Liver (tissue), 9 donors: Measurements from ENCODE around the gene WWC1. TPM values are rescaled to one million over a fixed set of nuclear protein-coding genes. Genes with fewer than 3 reads are reported as not detected.

Experiments used
- DNase-seq: peaks from one replicate; pipeline ENCODE4 v3.0.0-alpha.2; 2017; ENCODE audit warnings: low spot score
- H3K27ac ChIP-seq, 2 donors: one replicate each; pipeline ENCODE4 v1.7.0; 2013; ENCODE audit warnings: inconsistent platforms in 2 of 2, low read length in 2 of 2, control low read depth in 1 of 2, low read depth in 1 of 2, mild to moderate bottlenecking in 1 of 2
- H3K27me3 ChIP-seq, 4 donors: one replicate each; pipeline versions ENCODE4 v1.6.1 to v1.7.0; 2013; ENCODE audit warnings: low read length in 3 of 4, inconsistent platforms in 1 of 4, mild to moderate bottlenecking in 1 of 4, moderate library complexity in 1 of 4; ENCODE audit not compliant: control insufficient read depth in 4 of 4, insufficient read depth in 4 of 4
- H3K36me3 ChIP-seq, 4 donors: one replicate each; pipeline versions ENCODE4 v1.6.1 to v1.7.0; 2013; ENCODE audit warnings: low read length in 3 of 4, mild to moderate bottlenecking in 3 of 4, low read depth in 1 of 4, moderate library complexity in 1 of 4; ENCODE audit not compliant: control insufficient read depth in 4 of 4, insufficient read depth in 3 of 4
- H3K4me1 ChIP-seq, 4 donors: one replicate each; pipeline versions ENCODE4 v1.6.1 to v1.7.0; 2013; ENCODE audit warnings: low read length in 3 of 4, mild to moderate bottlenecking in 3 of 4, moderate library complexity in 1 of 4; ENCODE audit not compliant: control insufficient read depth in 4 of 4, insufficient read depth in 4 of 4
- H3K4me3 ChIP-seq, 3 donors: one replicate each; pipeline versions ENCODE4 v1.6.1 to v1.7.0; 2013; ENCODE audit warnings: low read length in 3 of 3, control low read depth in 1 of 3, low read depth in 1 of 3, mild to moderate bottlenecking in 1 of 3
- H3K9ac ChIP-seq, 2 donors: one replicate each; pipeline ENCODE4 v1.7.0; 2013; ENCODE audit warnings: low read length in 2 of 2, mild to moderate bottlenecking in 2 of 2, moderate library complexity in 2 of 2, control low read depth in 1 of 2, low read depth in 1 of 2
- H3K9me3 ChIP-seq, 4 donors: one replicate each; pipeline versions ENCODE4 v1.6.1 to v1.7.0; 2013; ENCODE audit warnings: low read length in 3 of 4; ENCODE audit not compliant: control insufficient read depth in 4 of 4
- FOXA1 ChIP-seq: IDR thresholded peaks from 2 replicates; pipeline ENCODE4 v1.6.1; 2016; ENCODE audit warnings: antibody characterized with exemption
- FOXA2 ChIP-seq: IDR thresholded peaks from 2 replicates; pipeline ENCODE4 v1.6.1; 2016; ENCODE audit warnings: antibody characterized with exemption
- GABPA ChIP-seq, 2 donors: IDR thresholded peaks in 1 of 2; conservative IDR thresholded peaks in 1 of 2; 2 replicates each; pipeline ENCODE4 v1.6.1; 2016; ENCODE audit warnings: antibody characterized with exemption in 2 of 2, mild to moderate bottlenecking in 1 of 2, moderate library complexity in 1 of 2
- HNF4A ChIP-seq, 2 donors: conservative IDR thresholded peaks; 2 replicates each; pipeline ENCODE4 v1.6.1; 2016; ENCODE audit warnings: antibody characterized with exemption in 2 of 2, mild to moderate bottlenecking in 2 of 2
- HNF4G ChIP-seq: IDR thresholded peaks from 2 replicates; pipeline ENCODE4 v1.6.1; 2016; ENCODE audit warnings: antibody characterized with exemption
- JUND ChIP-seq, 2 donors: IDR thresholded peaks; 2 replicates each; pipeline ENCODE4 v1.6.1; 2016; ENCODE audit warnings: antibody characterized with exemption in 2 of 2
- NR2F2 ChIP-seq: IDR thresholded peaks from 2 replicates; pipeline ENCODE4 v1.6.1; 2016; ENCODE audit warnings: antibody characterized with exemption
- RAD21 ChIP-seq, 2 donors: IDR thresholded peaks; 2 replicates each; pipeline ENCODE4 v1.6.1; 2016; ENCODE audit warnings: antibody characterized with exemption in 2 of 2, mild to moderate bottlenecking in 2 of 2
- RXRA ChIP-seq, 2 donors: IDR thresholded peaks; 2 replicates each; pipeline ENCODE4 v1.6.1; 2017 to 2018; ENCODE audit warnings: antibody characterized with exemption in 2 of 2, mild to moderate bottlenecking in 1 of 2
- SP1 ChIP-seq: IDR thresholded peaks from 2 replicates; pipeline ENCODE4 v1.6.1; 2018; ENCODE audit warnings: antibody characterized with exemption, mild to moderate bottlenecking
- TAF1 ChIP-seq: conservative IDR thresholded peaks from 2 replicates; pipeline ENCODE4 v1.6.1; 2016; ENCODE audit warnings: antibody characterized with exemption, mild to moderate bottlenecking
- YY1 ChIP-seq: IDR thresholded peaks from 2 replicates; pipeline ENCODE4 v1.6.1; 2016; ENCODE audit warnings: antibody characterized with exemption, mild to moderate bottlenecking
- WGBS: extraction: QIAGEN DNeasy Blood & Tissue Kit; methylation state at CpG from one replicate; pipeline ENCODE4 v1.1.7; 2013; 5-methylcytosine and 5-hydroxymethylcytosine counted together
- polyA plus RNA-seq, 2 donors: library from polyadenylated mRNA; stranded (reverse) in 1 of 2; unstranded in 1 of 2; fragments of 200-250 nt in 1 of 2; fragments of >200 nt in 1 of 2; fragmentation: Nextera tagmentation in 1 of 2; extraction: Ambion mirVana in 1 of 2; gene quantifications; one replicate each; pipeline versions ENCODE4 v1.2.1 to v1.2.3, GENCODE V29; 2013 to 2015
- total RNA-seq, 2 donors: library from RNA; depleted of rRNA; stranded (reverse); fragments of >200 nt; gene quantifications; one replicate each; pipeline ENCODE4 v1.2.3, GENCODE V29; 2014
- TF ChIP-seq, protein P1 (sequence below): IDR thresholded peaks from 2 replicates; pipeline ENCODE4 v1.6.1; 2016; ENCODE audit warnings: antibody characterized with exemption
- TF ChIP-seq, protein P2 (sequence below): fragments of 150-350 bp; IDR thresholded peaks from 2 replicates; pipeline ENCODE4 v1.5.1; 2017; ENCODE audit warnings: improper control_type of control experiment, low read depth, low read length; ENCODE audit not compliant: missing input control
- TF ChIP-seq, protein P3 (sequence below): IDR thresholded peaks from 2 replicates; pipeline ENCODE4 v1.6.1; 2016; ENCODE audit warnings: antibody characterized with exemption
- TF ChIP-seq, protein P4 (sequence below): IDR thresholded peaks from 2 replicates; pipeline ENCODE4 v1.6.1; 2016; ENCODE audit warnings: antibody characterized with exemption, mild to moderate bottlenecking
- TF ChIP-seq, protein P5 (sequence below): IDR thresholded peaks from 2 replicates; pipeline ENCODE4 v1.6.1; 2016; ENCODE audit warnings: antibody characterized with exemption
- donor health status: healthy.
- donor health status: healthy.
- donor health status: healthy.
- donor health status: healthy.
- donor health status: healthy.

WWC1 gene
- total and polyA plus RNA-seq, 4 donors = 5.9 to 25.1 (median 14.8) TPM

DNA sequence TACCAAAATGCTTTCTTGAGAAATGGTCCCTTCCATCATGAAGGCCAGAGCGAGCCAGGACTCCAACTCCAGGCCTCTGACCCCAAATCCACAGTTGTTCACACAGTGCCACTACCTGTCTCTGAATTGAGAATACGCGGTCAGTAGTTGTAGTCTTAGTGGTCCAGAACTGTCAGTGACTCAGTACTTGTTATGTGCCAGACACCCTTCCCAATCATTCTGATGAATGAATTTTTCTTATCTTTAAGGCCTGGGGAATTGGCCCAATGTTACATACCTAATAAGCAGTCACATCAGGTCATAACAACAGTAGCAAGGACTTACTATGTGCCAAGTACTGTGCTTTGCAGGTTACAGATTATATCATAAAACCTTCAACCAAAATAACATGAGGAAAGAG, 122.2 kb downstream of the WWC1 start:
- H3K27me3 ChIP-seq = no peaks in the 10 kb centered on the region
- H3K9me3 ChIP-seq = no peaks in the 10 kb centered on the region
- H3K4me1 ChIP-seq = no peaks in the 10 kb centered on the region
- H3K4me3 ChIP-seq = no peak overlapping the region
- DNase-seq = no peak
- peaks cover 6 to 82% (median 31%) of the 10 kb centered on the region in 4 donors for H3K36me3 ChIP-seq
- TF ChIP-seq, protein P1, sequence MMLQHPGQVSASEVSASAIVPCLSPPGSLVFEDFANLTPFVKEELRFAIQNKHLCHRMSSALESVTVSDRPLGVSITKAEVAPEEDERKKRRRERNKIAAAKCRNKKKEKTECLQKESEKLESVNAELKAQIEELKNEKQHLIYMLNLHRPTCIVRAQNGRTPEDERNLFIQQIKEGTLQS = no peak
- no peak for TF ChIP-seq FOXA2
- TF ChIP-seq, protein P2, sequence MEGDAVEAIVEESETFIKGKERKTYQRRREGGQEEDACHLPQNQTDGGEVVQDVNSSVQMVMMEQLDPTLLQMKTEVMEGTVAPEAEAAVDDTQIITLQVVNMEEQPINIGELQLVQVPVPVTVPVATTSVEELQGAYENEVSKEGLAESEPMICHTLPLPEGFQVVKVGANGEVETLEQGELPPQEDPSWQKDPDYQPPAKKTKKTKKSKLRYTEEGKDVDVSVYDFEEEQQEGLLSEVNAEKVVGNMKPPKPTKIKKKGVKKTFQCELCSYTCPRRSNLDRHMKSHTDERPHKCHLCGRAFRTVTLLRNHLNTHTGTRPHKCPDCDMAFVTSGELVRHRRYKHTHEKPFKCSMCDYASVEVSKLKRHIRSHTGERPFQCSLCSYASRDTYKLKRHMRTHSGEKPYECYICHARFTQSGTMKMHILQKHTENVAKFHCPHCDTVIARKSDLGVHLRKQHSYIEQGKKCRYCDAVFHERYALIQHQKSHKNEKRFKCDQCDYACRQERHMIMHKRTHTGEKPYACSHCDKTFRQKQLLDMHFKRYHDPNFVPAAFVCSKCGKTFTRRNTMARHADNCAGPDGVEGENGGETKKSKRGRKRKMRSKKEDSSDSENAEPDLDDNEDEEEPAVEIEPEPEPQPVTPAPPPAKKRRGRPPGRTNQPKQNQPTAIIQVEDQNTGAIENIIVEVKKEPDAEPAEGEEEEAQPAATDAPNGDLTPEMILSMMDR = no peak
- no peak for TF ChIP-seq JUND (IDR thresholded peaks at IDR 0.05)
- TF ChIP-seq FOXA1 = no peak
- no peak for TF ChIP-seq GABPA (IDR thresholded peaks at IDR 0.05 in 1 of 2, conservative IDR thresholded peaks at IDR 0.05 in 1 of 2)
- TF ChIP-seq, protein P3, sequence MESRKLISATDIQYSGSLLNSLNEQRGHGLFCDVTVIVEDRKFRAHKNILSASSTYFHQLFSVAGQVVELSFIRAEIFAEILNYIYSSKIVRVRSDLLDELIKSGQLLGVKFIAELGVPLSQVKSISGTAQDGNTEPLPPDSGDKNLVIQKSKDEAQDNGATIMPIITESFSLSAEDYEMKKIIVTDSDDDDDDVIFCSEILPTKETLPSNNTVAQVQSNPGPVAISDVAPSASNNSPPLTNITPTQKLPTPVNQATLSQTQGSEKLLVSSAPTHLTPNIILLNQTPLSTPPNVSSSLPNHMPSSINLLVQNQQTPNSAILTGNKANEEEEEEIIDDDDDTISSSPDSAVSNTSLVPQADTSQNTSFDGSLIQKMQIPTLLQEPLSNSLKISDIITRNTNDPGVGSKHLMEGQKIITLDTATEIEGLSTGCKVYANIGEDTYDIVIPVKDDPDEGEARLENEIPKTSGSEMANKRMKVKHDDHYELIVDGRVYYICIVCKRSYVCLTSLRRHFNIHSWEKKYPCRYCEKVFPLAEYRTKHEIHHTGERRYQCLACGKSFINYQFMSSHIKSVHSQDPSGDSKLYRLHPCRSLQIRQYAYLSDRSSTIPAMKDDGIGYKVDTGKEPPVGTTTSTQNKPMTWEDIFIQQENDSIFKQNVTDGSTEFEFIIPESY = no peak
- no peak for TF ChIP-seq NR2F2
- TF ChIP-seq, protein P4, sequence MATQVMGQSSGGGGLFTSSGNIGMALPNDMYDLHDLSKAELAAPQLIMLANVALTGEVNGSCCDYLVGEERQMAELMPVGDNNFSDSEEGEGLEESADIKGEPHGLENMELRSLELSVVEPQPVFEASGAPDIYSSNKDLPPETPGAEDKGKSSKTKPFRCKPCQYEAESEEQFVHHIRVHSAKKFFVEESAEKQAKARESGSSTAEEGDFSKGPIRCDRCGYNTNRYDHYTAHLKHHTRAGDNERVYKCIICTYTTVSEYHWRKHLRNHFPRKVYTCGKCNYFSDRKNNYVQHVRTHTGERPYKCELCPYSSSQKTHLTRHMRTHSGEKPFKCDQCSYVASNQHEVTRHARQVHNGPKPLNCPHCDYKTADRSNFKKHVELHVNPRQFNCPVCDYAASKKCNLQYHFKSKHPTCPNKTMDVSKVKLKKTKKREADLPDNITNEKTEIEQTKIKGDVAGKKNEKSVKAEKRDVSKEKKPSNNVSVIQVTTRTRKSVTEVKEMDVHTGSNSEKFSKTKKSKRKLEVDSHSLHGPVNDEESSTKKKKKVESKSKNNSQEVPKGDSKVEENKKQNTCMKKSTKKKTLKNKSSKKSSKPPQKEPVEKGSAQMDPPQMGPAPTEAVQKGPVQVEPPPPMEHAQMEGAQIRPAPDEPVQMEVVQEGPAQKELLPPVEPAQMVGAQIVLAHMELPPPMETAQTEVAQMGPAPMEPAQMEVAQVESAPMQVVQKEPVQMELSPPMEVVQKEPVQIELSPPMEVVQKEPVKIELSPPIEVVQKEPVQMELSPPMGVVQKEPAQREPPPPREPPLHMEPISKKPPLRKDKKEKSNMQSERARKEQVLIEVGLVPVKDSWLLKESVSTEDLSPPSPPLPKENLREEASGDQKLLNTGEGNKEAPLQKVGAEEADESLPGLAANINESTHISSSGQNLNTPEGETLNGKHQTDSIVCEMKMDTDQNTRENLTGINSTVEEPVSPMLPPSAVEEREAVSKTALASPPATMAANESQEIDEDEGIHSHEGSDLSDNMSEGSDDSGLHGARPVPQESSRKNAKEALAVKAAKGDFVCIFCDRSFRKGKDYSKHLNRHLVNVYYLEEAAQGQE = no peak
- no peak for TF ChIP-seq RAD21 (IDR thresholded peaks at IDR 0.05)
- TF ChIP-seq HNF4A (conservative IDR thresholded peaks at IDR 0.05) = no peak
- TF ChIP-seq SP1 = no peak
- no peak for TF ChIP-seq YY1
- no peak for TF ChIP-seq TAF1
- no peak for TF ChIP-seq RXRA (IDR thresholded peaks at IDR 0.05)
- TF ChIP-seq, protein P5, sequence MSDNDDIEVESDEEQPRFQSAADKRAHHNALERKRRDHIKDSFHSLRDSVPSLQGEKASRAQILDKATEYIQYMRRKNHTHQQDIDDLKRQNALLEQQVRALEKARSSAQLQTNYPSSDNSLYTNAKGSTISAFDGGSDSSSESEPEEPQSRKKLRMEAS = no peak
- no peak overlapping the region for H3K27ac ChIP-seq
- WGBS = 98% methylated on average over 3 of the region's 3 CpGs
- H3K9ac ChIP-seq = no peak overlapping the region

DNA sequence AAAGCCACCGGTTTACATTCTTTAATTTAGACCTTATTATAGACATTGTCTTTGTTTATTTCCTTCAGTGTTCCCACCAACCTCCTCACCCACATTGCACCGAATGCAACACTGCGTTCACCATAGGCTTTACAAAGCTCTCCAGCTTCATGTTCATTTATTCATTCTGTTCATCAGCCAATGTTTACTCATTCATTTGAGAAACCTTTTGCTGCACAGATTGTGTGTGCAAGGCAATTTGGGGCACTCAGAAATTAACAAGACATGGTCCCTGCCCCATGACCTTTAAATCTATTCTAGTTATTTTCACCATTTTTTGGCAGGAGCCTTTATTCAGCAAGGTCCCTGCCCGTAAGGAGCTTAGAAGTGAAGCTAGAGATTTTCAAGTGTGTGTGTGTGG, 124.0 kb downstream of the WWC1 start:
- H3K27me3 ChIP-seq = no peaks in the 10 kb centered on the region
- H3K9ac ChIP-seq = no peak overlapping the region
- no peak overlapping the region for H3K4me3 ChIP-seq
- no peaks in the 10 kb centered on the region for H3K4me1 ChIP-seq
- no peaks in the 10 kb centered on the region for H3K9me3 ChIP-seq
- H3K27ac ChIP-seq = no peak overlapping the region
- 95% methylated on average over 4 of the region's 4 CpGs for WGBS
- H3K36me3 ChIP-seq = peaks cover 3 to 77% (median 19%) of the 10 kb centered on the region in 4 donors
- DNase-seq = no peak
- no peak for TF ChIP-seq GABPA (IDR thresholded peaks at IDR 0.05 in 1 of 2, conservative IDR thresholded peaks at IDR 0.05 in 1 of 2)
- no peak for TF ChIP-seq FOXA2
- TF ChIP-seq, protein P4 = no peak
- TF ChIP-seq, protein P3 = no peak
- no peak for TF ChIP-seq HNF4G
- TF ChIP-seq YY1 = no peak
- no peak for TF ChIP-seq SP1
- TF ChIP-seq FOXA1 = no peak
- no peak for TF ChIP-seq RXRA (IDR thresholded peaks at IDR 0.05)
- no peak for TF ChIP-seq NR2F2
- TF ChIP-seq RAD21 (IDR thresholded peaks at IDR 0.05) = no peak
- TF ChIP-seq, protein P1 = no peak
